H1 (cell line): ENCODE measurements around the gene WDR91.

Experiments
- BRCA1 ChIP-seq: IDR thresholded peaks from 2 replicates; pipeline ENCODE4 v1.6.1; 2012; ENCODE audit warnings: low read depth, low read length, improper control_type of control experiment
- CEBPB ChIP-seq: IDR thresholded peaks from 2 replicates; pipeline ENCODE4 v1.6.1; 2012; ENCODE audit warnings: low read depth, low read length
- CHD2 ChIP-seq: IDR thresholded peaks from 2 replicates; pipeline ENCODE4 v1.6.1; 2012; ENCODE audit warnings: low read length, improper control_type of control experiment
- EGR1 ChIP-seq: IDR thresholded peaks from 2 replicates; pipeline ENCODE4 v1.6.1; 2011; ENCODE audit warnings: low read depth, low read length, borderline replicate concordance
- EP300 ChIP-seq, 2 experiments: IDR thresholded peaks; 1 replicate in 1 of 2; 2 replicates in 1 of 2; pipeline ENCODE4 v1.6.1; 2011 to 2012; ENCODE audit warnings: low read depth in 2 of 2, low read length in 2 of 2, mild to moderate bottlenecking in 2 of 2, borderline replicate concordance in 1 of 2, inconsistent platforms in 1 of 2, moderate library complexity in 1 of 2
- EZH2 ChIP-seq: fragments of 200-600 bp; sonication (generic); IDR thresholded peaks from 2 replicates; pipeline ENCODE4 v1.7.1; 2012; ENCODE audit warnings: low read depth, mild to moderate bottlenecking, moderate library complexity, low read length, inconsistent platforms; ENCODE audit not compliant: severe bottlenecking
- MAFK ChIP-seq: IDR thresholded peaks from 2 replicates; pipeline ENCODE4 v1.6.1; 2012; ENCODE audit warnings: low read depth, mild to moderate bottlenecking, improper control_type of control experiment, low read length
- NRF1 ChIP-seq: IDR thresholded peaks from 2 replicates; pipeline ENCODE4 v1.6.1; 2011; ENCODE audit warnings: mild to moderate bottlenecking, low read depth, low read length, improper control_type of control experiment
- PHF8 ChIP-seq: fragments of 200-600 bp; sonication (generic); conservative IDR thresholded peaks from 2 replicates; pipeline ENCODE4 v1.7.1; 2012; ENCODE audit warnings: low read depth, mild to moderate bottlenecking, inconsistent platforms, low read length, moderate library complexity
- POLR2A ChIP-seq, 2 experiments: IDR thresholded peaks; 1 replicate in 1 of 2; 2 replicates in 1 of 2; pipeline ENCODE4 v1.6.1; 2011; ENCODE audit warnings: low read depth in 2 of 2, low read length in 2 of 2, mild to moderate bottlenecking in 2 of 2; ENCODE audit errors: control extremely low read depth in 1 of 2
- RFX5 ChIP-seq: IDR thresholded peaks from 2 replicates; pipeline ENCODE4 v1.6.1; 2011; ENCODE audit warnings: low read depth, low read length, improper control_type of control experiment, borderline replicate concordance
- TAF1 ChIP-seq: IDR thresholded peaks from 2 replicates; pipeline ENCODE4 v1.6.1; 2011; ENCODE audit warnings: mild to moderate bottlenecking, low read depth, low read length
- TCF12 ChIP-seq: IDR thresholded peaks from 2 replicates; pipeline ENCODE4 v1.6.1; 2011; ENCODE audit warnings: low read depth, mild to moderate bottlenecking, low read length
- TF ChIP-seq, protein P1 (sequence below), 3 experiments: IDR thresholded peaks; 1 replicate in 2 of 3; 2 replicates in 1 of 3; pipeline versions ENCODE4 v1.5.1 to v1.6.1; 2011; ENCODE audit warnings: low read length in 3 of 3, mild to moderate bottlenecking in 3 of 3, inconsistent platforms in 2 of 3, low read depth in 1 of 3, moderate library complexity in 1 of 3; ENCODE audit not compliant: insufficient read depth in 1 of 3; ENCODE audit errors: control extremely low read depth in 1 of 3

DNA sequence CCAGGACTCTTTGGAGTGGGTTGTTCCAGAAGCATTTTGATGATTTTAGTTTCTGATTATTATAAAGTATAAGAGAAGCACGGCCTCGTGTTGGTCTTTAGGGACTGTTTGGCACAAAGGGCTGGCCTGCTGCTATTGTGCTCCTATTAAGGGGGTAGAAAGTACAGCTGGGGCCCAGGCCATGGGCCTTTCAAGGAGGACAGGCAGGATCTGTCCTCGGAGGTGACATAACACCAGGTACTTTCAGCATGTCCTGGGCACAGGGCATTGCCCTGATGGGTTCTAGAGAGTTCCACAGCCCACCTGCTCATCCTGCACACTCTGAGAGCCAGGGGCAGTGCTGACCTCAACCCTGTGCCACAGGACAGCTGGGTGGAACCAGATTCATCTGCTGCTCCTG, 47.3 kb upstream of the WDR91 start:
- TF ChIP-seq EZH2 (no peak), NRF1 (no peak), MAFK (no peak), EGR1 (no peak), TAF1 (no peak), TCF12 (no peak), POLR2A (IDR thresholded peaks at IDR 0.05; ENCODE audit: control extremely low read depth in 1 of 2, low read depth in 2 of 2, low read length in 2 of 2) (no peak), RFX5 (no peak), CHD2 (no peak), BRCA1 (no peak), PHF8 (no peak), CEBPB (no peak), EP300 (IDR thresholded peaks at IDR 0.05; ENCODE audit: borderline replicate concordance in 1 of 2, low read depth in 2 of 2, low read length in 2 of 2) (no peak)
- TF ChIP-seq, protein P1, sequence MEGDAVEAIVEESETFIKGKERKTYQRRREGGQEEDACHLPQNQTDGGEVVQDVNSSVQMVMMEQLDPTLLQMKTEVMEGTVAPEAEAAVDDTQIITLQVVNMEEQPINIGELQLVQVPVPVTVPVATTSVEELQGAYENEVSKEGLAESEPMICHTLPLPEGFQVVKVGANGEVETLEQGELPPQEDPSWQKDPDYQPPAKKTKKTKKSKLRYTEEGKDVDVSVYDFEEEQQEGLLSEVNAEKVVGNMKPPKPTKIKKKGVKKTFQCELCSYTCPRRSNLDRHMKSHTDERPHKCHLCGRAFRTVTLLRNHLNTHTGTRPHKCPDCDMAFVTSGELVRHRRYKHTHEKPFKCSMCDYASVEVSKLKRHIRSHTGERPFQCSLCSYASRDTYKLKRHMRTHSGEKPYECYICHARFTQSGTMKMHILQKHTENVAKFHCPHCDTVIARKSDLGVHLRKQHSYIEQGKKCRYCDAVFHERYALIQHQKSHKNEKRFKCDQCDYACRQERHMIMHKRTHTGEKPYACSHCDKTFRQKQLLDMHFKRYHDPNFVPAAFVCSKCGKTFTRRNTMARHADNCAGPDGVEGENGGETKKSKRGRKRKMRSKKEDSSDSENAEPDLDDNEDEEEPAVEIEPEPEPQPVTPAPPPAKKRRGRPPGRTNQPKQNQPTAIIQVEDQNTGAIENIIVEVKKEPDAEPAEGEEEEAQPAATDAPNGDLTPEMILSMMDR (IDR thresholded peaks at IDR 0.05; ENCODE audit: control extremely low read depth in 1 of 3, insufficient read depth in 1 of 3, low read depth in 1 of 3, low read length in 3 of 3), result no peak
